SK-N-SH (cell line): ENCODE data around the gene CUEDC1.

Experiments used
- CHD2 ChIP-seq: fragments of 150-350 bp; IDR thresholded peaks from 2 replicates; pipeline ENCODE4 v1.6.1; 2018; ENCODE audit warnings: low read length; ENCODE audit not compliant: partially characterized antibody
- CTCF ChIP-seq: fragments of 200-600 bp; sonication (generic); IDR thresholded peaks from 2 replicates; pipeline ENCODE4 v1.6.1; 2017; ENCODE audit warnings: antibody characterized with exemption, mild to moderate bottlenecking, moderate library complexity
- ELF1 ChIP-seq: IDR thresholded peaks from 2 replicates; pipeline ENCODE4 v1.4.0; 2012
- EP300 ChIP-seq, 2 experiments: IDR thresholded peaks; 2 replicates each; pipeline versions ENCODE4 v1.4.0 to v1.6.1; 2012; ENCODE audit warnings: borderline replicate concordance in 1 of 2, low read depth in 1 of 2, low read length in 1 of 2
- NRF1 ChIP-seq: IDR thresholded peaks from 2 replicates; pipeline ENCODE4 v1.6.1; 2012; ENCODE audit warnings: low read depth, mild to moderate bottlenecking, low read length
- TAF1 ChIP-seq: IDR thresholded peaks from 2 replicates; pipeline ENCODE4 v1.6.1; 2012; ENCODE audit warnings: low read depth, mild to moderate bottlenecking, low read length, moderate library complexity, borderline replicate concordance
- USF1 ChIP-seq: IDR thresholded peaks from 2 replicates; pipeline ENCODE4 v1.4.0; 2012; ENCODE audit warnings: low read depth, borderline replicate concordance
- TF ChIP-seq, protein P1 (sequence below): IDR thresholded peaks from 2 replicates; pipeline ENCODE4 v1.4.0; 2012; ENCODE audit warnings: low read depth
- TF ChIP-seq, protein P2 (sequence below): IDR thresholded peaks from 2 replicates; pipeline ENCODE4 v1.6.1; 2012; ENCODE audit warnings: mild to moderate bottlenecking, low read depth, low read length, moderate library complexity

GRCh38 chr17:57888311-57889216 is 66.6 kb downstream of the CUEDC1 start:
- TF ChIP-seq TAF1 (no peak), CTCF (no peak), EP300 (IDR thresholded peaks at IDR 0.05; ENCODE audit: borderline replicate concordance in 1 of 2, low read depth in 1 of 2, low read length in 1 of 2) (no peak), USF1 (no peak), ELF1 (no peak), CHD2 (no peak), NRF1 (no peak)
- TF ChIP-seq, protein P1, sequence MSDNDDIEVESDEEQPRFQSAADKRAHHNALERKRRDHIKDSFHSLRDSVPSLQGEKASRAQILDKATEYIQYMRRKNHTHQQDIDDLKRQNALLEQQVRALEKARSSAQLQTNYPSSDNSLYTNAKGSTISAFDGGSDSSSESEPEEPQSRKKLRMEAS: no peak
- TF ChIP-seq, protein P2, sequence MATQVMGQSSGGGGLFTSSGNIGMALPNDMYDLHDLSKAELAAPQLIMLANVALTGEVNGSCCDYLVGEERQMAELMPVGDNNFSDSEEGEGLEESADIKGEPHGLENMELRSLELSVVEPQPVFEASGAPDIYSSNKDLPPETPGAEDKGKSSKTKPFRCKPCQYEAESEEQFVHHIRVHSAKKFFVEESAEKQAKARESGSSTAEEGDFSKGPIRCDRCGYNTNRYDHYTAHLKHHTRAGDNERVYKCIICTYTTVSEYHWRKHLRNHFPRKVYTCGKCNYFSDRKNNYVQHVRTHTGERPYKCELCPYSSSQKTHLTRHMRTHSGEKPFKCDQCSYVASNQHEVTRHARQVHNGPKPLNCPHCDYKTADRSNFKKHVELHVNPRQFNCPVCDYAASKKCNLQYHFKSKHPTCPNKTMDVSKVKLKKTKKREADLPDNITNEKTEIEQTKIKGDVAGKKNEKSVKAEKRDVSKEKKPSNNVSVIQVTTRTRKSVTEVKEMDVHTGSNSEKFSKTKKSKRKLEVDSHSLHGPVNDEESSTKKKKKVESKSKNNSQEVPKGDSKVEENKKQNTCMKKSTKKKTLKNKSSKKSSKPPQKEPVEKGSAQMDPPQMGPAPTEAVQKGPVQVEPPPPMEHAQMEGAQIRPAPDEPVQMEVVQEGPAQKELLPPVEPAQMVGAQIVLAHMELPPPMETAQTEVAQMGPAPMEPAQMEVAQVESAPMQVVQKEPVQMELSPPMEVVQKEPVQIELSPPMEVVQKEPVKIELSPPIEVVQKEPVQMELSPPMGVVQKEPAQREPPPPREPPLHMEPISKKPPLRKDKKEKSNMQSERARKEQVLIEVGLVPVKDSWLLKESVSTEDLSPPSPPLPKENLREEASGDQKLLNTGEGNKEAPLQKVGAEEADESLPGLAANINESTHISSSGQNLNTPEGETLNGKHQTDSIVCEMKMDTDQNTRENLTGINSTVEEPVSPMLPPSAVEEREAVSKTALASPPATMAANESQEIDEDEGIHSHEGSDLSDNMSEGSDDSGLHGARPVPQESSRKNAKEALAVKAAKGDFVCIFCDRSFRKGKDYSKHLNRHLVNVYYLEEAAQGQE: peak; percentile 79; the same call in 1 of the 2 replicates
